HPDE6-E6E7 (cell line): ENCODE results near the gene SPAM1.
"Not testable (repeated sequence)": the region's sequence is repeated elsewhere in the genome, so short reads cannot be mapped to it uniquely, and the experiment has no call there.

ENCODE experiments used
- DNase-seq: peaks from one replicate; pipeline ENCODE4 v3.0.0; 2011; ENCODE audit warnings: missing footprints; ENCODE audit errors: extremely low spot score

Gene SPAM1

GRCh38 chr7:123924941-123925340, at the start of gene SPAM1:
SPAM1 (plus strand) TSS chr7:123925241; CDS start chr7:123953571, 28,330 bp downstream.
- DNase-seq: no peak

GRCh38 chr7:123876557-123877256, 48.3 kb upstream of the SPAM1 start:
- no peak for DNase-seq

- DNase-seq: no peak
Measured at GRCh38 chr7:123879628-123880027, 45.4 kb upstream of the SPAM1 start.

GRCh38 chr7:123881300-123881699, 43.7 kb upstream of the SPAM1 start:
- DNase-seq: no peak

GRCh38 chr7:123883154-123883553, 41.9 kb upstream of the SPAM1 start:
- no peak for DNase-seq

GRCh38 chr7:123888192-123888591, 36.8 kb upstream of the SPAM1 start:
- DNase-seq: no peak

- not testable (repeated sequence) for DNase-seq
Measured at GRCh38 chr7:123894753-123895152, 30.3 kb upstream of the SPAM1 start.

GRCh38 chr7:123901101-123901500, 23.9 kb upstream of the SPAM1 start:
- DNase-seq: no peak

GRCh38 chr7:123905714-123906113, 19.3 kb upstream of the SPAM1 start:
- no peak for DNase-seq

GRCh38 chr7:123916240-123916724, 8.8 kb upstream of the SPAM1 start:
- DNase-seq: no peak

- no peak for DNase-seq
Measured at GRCh38 chr7:123917878-123918277, 7.2 kb upstream of the SPAM1 start.

- DNase-seq: no peak
Measured at GRCh38 chr7:123918309-123918708, 6.7 kb upstream of the SPAM1 start.

GRCh38 chr7:123923599-123923998, 1.4 kb upstream of the SPAM1 start:
- DNase-seq: no peak

- DNase-seq: peak; percentile 45
Measured at GRCh38 chr7:123929107-123929506, 4.1 kb downstream of the SPAM1 start.

- DNase-seq: no peak
Measured at GRCh38 chr7:123929655-123930054, 4.6 kb downstream of the SPAM1 start.

- DNase-seq: no peak
Measured at GRCh38 chr7:123935436-123936381, 10.7 kb downstream of the SPAM1 start.

- DNase-seq: no peak
Measured at GRCh38 chr7:123936388-123936787, 11.3 kb downstream of the SPAM1 start.

GRCh38 chr7:123939784-123940183, 14.7 kb downstream of the SPAM1 start:
- DNase-seq: no peak

- no peak for DNase-seq
Measured at GRCh38 chr7:123941391-123942180, 16.5 kb downstream of the SPAM1 start.

GRCh38 chr7:123944395-123944794, 19.4 kb downstream of the SPAM1 start:
- no peak for DNase-seq

GRCh38 chr7:123945938-123946337, 20.9 kb downstream of the SPAM1 start:
- no peak for DNase-seq

GRCh38 chr7:123948136-123948535, 23.1 kb downstream of the SPAM1 start:
- DNase-seq: no peak
